ENCODE measurements around the gene PUS7. TPM values are rescaled to one million over a fixed set of nuclear protein-coding genes. Genes with fewer than 3 reads are reported as not detected.
"Not testable (repeated sequence)": the region's sequence is repeated elsewhere in the genome, so short reads cannot be mapped to it uniquely, and the experiment has no call there.

Gene PUS7
- total and polyA plus RNA-seq, 2 donors (not counting 3 experiments of a cell fraction or from before 2014, with no cell fraction given) = 15.8 to 33.9 TPM

- Histone ChIP-seq H3K9me3 (replicated peaks; ENCODE audit: control insufficient read depth, insufficient read depth, low read length) (no peaks in the 10 kb centered on the region), H3K4me1 (ENCODE audit: control insufficient read depth, extremely low read depth, insufficient read depth, low read length) (peaks cover 4% of the 10 kb centered on the region), H2AFZ (ENCODE audit: low read depth, low read length) (no peak overlapping the region), H3K27ac (ENCODE audit: insufficient read depth, low read depth, low read length) (no peak overlapping the region), H3K9me1 (replicated peaks; ENCODE audit: control insufficient read depth, extremely low read depth, insufficient read depth, low read length) (no peaks in the 10 kb centered on the region), H3K79me2 (ENCODE audit: control insufficient read depth, insufficient read depth, low read length) (no peaks in the 10 kb centered on the region), H3K4me2 (ENCODE audit: insufficient read depth, low read length) (no peak overlapping the region), H3K27me3 (ENCODE audit: control insufficient read depth in 2 of 2, insufficient read depth in 2 of 2, low read length in 2 of 2) (no peaks in the 10 kb centered on the region), H3K36me3 (ENCODE audit: control insufficient read depth in 2 of 2, extremely low read depth in 1 of 2, insufficient read depth in 2 of 2, low read length in 2 of 2) (no peaks in the 10 kb centered on the region), H4K20me1 (replicated peaks; ENCODE audit: control insufficient read depth, extremely low read depth, insufficient read depth, low read length) (no peaks in the 10 kb centered on the region), H3K9ac (replicated peaks; ENCODE audit: extremely low read depth, insufficient read depth, low read length) (no peak overlapping the region), H3K4me3 (replicated peaks in 1 of 3; ENCODE audit: insufficient read depth in 1 of 3, low read depth in 1 of 3, low read length in 3 of 3) (no peak overlapping the region)
- BruUV-seq (replicated peaks) = no TSS peak
- dilution Hi-C loops (cut with MboI; ENCODE audit: extremely low pct_ligation_motif_present, low sequenced_read_pairs) (no loop called here), intact Hi-C loops (cut with micrococcal nuclease) (no loop called here)
- no peak for TF ChIP-seq POLR2AphosphoS5 (IDR thresholded peaks at IDR 0.05; ENCODE audit: insufficient read depth, low read depth, low read length)
- no peak for TF ChIP-seq POLR2A (IDR thresholded peaks at IDR 0.05; ENCODE audit: low read depth, low read length)
- no peak for TF ChIP-seq MAX (IDR thresholded peaks at IDR 0.05; ENCODE audit: insufficient read depth, insufficient read length)
- no peak for TF ChIP-seq CTCF (IDR thresholded peaks at IDR 0.05; ENCODE audit: extremely low read depth in 1 of 2, insufficient read depth in 1 of 2, low read depth in 1 of 2, low read length in 2 of 2)
- no peak for TF ChIP-seq GATA2 (IDR thresholded peaks at IDR 0.05; ENCODE audit: insufficient read depth, insufficient read length, low read depth, low read length)
- TF ChIP-seq FOS (IDR thresholded peaks at IDR 0.05; ENCODE audit: borderline replicate concordance, insufficient read depth, low read length) = no peak
- TF ChIP-seq EZH2 (IDR thresholded peaks at IDR 0.05; ENCODE audit: borderline replicate concordance, low read depth, low read length, severe bottlenecking) = no peak
- no peak for TF ChIP-seq JUN (IDR thresholded peaks at IDR 0.05; ENCODE audit: borderline replicate concordance, insufficient read depth, insufficient read length, low read depth)
- no peak for TF ChIP-seq MYC (IDR thresholded peaks at IDR 0.05; ENCODE audit: low read depth, low read length)
- CTCF ChIA-PET = interaction anchor here (1.2 to 3.2 kb wide), 2 partner anchors 13 to 14 kb away, joined by 3 to 12 read pairs; no protein-coding TSS in a partner anchor
- POLR2A ChIA-PET = no interaction called here
- FAIRE-seq (no peak), DNase-seq (ENCODE audit: low read depth, low spot score) (no peak)
These were observed 77.6 kb downstream of the PUS7 start for GRCh38 chr7:105444342-105444987.

- POLR2A ChIA-PET = interaction anchor here (0.6 kb wide), 1 partner anchor 9 kb away, joined by 3 read pairs; no protein-coding TSS in a partner anchor
These were observed 79.9 kb downstream of the PUS7 start for GRCh38 chr7:105442214-105442613.

More at GRCh38 chr7:105442214-105442613, 79.9 kb downstream of the PUS7 start:
- dilution Hi-C loops (cut with MboI; ENCODE audit: extremely low pct_ligation_motif_present, low sequenced_read_pairs); H3K79me2 ChIP-seq (ENCODE audit: control insufficient read depth, insufficient read depth, low read length); H4K20me1 ChIP-seq (replicated peaks; ENCODE audit: control insufficient read depth, extremely low read depth, insufficient read depth, low read length); H3K27me3 ChIP-seq (ENCODE audit: control insufficient read depth in 2 of 2, insufficient read depth in 2 of 2, low read length in 2 of 2); H3K9ac ChIP-seq (replicated peaks; ENCODE audit: extremely low read depth, insufficient read depth, low read length); H3K9me3 ChIP-seq (replicated peaks; ENCODE audit: control insufficient read depth, insufficient read depth, low read length); H3K36me3 ChIP-seq (ENCODE audit: control insufficient read depth in 2 of 2, extremely low read depth in 1 of 2, insufficient read depth in 2 of 2, low read length in 2 of 2); intact Hi-C loops (cut with micrococcal nuclease); H3K4me3 ChIP-seq (replicated peaks in 1 of 3; ENCODE audit: insufficient read depth in 1 of 3, low read depth in 1 of 3, low read length in 3 of 3); DNase-seq (ENCODE audit: low read depth, low spot score); H3K4me2 ChIP-seq (ENCODE audit: insufficient read depth, low read length); H3K27ac ChIP-seq (ENCODE audit: insufficient read depth, low read depth, low read length); FAIRE-seq; H3K4me1 ChIP-seq (ENCODE audit: control insufficient read depth, extremely low read depth, insufficient read depth, low read length); H3K9me1 ChIP-seq (replicated peaks; ENCODE audit: control insufficient read depth, extremely low read depth, insufficient read depth, low read length); BruUV-seq (replicated peaks); H2AFZ ChIP-seq (ENCODE audit: low read depth, low read length): not testable (repeated sequence)
- CTCF ChIA-PET = interaction anchor here (1.3 to 3.2 kb wide), 3 partner anchors 12 to 29 kb away, joined by 3 to 12 read pairs (median 7); no protein-coding TSS in a partner anchor

Data from endothelial cell of umbilical vein (primary cell).